ENCODE measurements around the gene NAV3. TPM values are rescaled to one million over a fixed set of nuclear protein-coding genes. Genes with fewer than 3 reads are reported as not detected.

The NAV3 gene
- total RNA-seq, 6 experiments from 2014 or later = 0.22 to 3.2 (median 1.2) TPM

DNA sequence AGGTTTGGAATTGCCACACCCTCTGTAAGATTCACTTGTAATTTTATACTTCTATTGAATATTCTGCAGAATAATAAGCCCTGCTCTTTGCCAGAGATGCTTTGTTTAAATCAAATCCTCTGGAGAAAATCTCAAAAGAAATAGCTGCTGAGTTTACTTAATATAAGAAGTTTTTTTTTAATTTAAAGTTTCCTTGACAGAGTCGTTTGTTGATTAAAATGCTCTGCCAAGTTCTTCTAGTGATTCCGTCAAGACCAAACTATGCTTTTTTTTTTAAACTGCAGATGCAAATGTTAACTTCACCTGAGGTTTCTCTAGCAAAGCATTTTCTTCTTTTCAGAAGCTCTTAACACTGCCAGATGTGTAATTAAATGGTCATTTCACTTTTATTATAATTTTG lies 13.4 kb upstream of the NAV3 start:
- Histone ChIP-seq H3K36me3 (no peaks in the 10 kb centered on the region), H3K27ac (no peak overlapping the region), H3K4me1 (no peaks in the 10 kb centered on the region), H3K9me3 (no peaks in the 10 kb centered on the region), H3K27me3 (no peaks in the 10 kb centered on the region), H3K4me3 (no peak overlapping the region)
- no peak for DNase-seq
- ATAC-seq = no peak
- WGBS (ENCODE audit: insufficient coverage, low coverage, low lambda C conversion rate, missing lambda C conversion rate) = 48% methylated on average over 2 of the region's 2 CpGs
- intact Hi-C loops (cut with DNase I) = no loop called here
- TF ChIP-seq POLR2A (IDR thresholded peaks at IDR 0.05) (no peak), CTCF (IDR thresholded peaks at IDR 0.05) (no peak)

DNA sequence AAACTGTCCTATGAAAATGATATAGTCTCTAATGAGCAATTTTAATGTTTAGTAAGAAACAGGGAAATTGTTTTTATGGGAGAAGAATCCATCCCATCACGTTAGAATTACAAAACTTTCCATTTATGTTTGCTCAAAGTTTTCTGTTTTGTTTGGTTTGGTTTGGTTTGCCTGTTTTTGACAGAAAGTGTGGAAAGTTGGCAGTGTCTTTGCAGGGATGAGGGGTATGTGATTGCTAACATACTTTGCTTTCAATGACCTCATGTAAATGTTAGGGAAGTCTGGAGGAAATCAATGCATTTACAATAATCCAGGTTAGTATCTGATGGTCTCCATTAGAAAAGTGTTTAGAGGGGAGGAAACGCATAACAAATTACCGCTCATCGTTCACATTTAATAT lies 12.3 kb upstream of the NAV3 start:
- ATAC-seq = no peak
- Histone ChIP-seq H3K27me3 (no peaks in the 10 kb centered on the region), H3K36me3 (no peaks in the 10 kb centered on the region), H3K27ac (no peak overlapping the region), H3K9me3 (no peaks in the 10 kb centered on the region), H3K4me3 (no peak overlapping the region), H3K4me1 (no peaks in the 10 kb centered on the region)
- TF ChIP-seq CTCF (IDR thresholded peaks at IDR 0.05) (no peak), POLR2A (IDR thresholded peaks at IDR 0.05) (no peak)
- intact Hi-C loops (cut with DNase I) = no loop called here
- WGBS (ENCODE audit: insufficient coverage, low coverage, low lambda C conversion rate, missing lambda C conversion rate) = 79% methylated on average over 4 of the region's 4 CpGs
- DNase-seq = no peak

DNA sequence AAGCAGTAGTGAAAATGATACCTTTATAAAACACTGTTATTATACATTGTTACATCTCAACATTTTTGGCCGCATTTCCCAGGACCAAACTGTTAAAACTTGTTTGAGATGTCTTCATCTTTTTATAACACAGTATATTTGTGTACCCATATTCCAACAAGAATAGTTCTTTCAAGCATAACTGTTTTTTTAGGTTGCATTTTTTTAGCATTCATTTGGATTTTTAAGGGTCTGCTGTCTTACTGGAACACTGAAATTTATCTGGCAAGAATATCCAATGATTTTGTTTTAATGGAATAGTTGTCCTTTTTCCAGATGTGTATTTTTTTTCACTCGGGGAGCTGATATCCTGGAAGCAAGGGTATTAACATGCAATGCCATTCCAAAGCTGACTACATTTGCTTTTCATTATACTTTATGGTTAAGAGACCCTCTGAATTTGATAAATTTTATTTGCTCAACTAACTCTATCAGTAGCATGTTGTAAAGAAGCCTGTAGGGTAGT lies 8.9 kb upstream of the NAV3 start:
- Histone ChIP-seq H3K27ac (no peak overlapping the region), H3K9me3 (no peaks in the 10 kb centered on the region), H3K27me3 (no peaks in the 10 kb centered on the region), H3K36me3 (no peaks in the 10 kb centered on the region), H3K4me3 (no peak overlapping the region), H3K4me1 (no peaks in the 10 kb centered on the region)
- 58% methylated on average over 2 of the region's 2 CpGs for WGBS (ENCODE audit: insufficient coverage, low coverage, low lambda C conversion rate, missing lambda C conversion rate)
- no peak for DNase-seq
- no peak for ATAC-seq
- intact Hi-C loops (cut with DNase I) = no loop called here
- TF ChIP-seq CTCF (IDR thresholded peaks at IDR 0.05) = no peak
- TF ChIP-seq POLR2A (IDR thresholded peaks at IDR 0.05) = no peak

GRCh38 chr12:77833329-77833728 lies 2.6 kb downstream of the NAV3 start:
- intact Hi-C loops (cut with DNase I) = no loop called here
- Histone ChIP-seq H3K36me3 (no peaks in the 10 kb centered on the region), H3K27me3 (no peaks in the 10 kb centered on the region), H3K4me1 (no peaks in the 10 kb centered on the region), H3K9me3 (no peaks in the 10 kb centered on the region), H3K27ac (no peak overlapping the region), H3K4me3 (no peak overlapping the region)
- ATAC-seq (no peak), DNase-seq (no peak)
- TF ChIP-seq POLR2A (IDR thresholded peaks at IDR 0.05) (no peak), CTCF (IDR thresholded peaks at IDR 0.05) (no peak)
- WGBS (ENCODE audit: insufficient coverage, low coverage, low lambda C conversion rate, missing lambda C conversion rate) = 57% methylated on average over 9 of the region's 9 CpGs

- intact Hi-C loops (cut with DNase I) = no loop called here
- 65% methylated on average over 2 of the region's 2 CpGs for WGBS (ENCODE audit: insufficient coverage, low coverage, low lambda C conversion rate, missing lambda C conversion rate)
Measured at GRCh38 chr12:77834618-77835017, 3.9 kb downstream of the NAV3 start.

More at GRCh38 chr12:77834618-77835017, 3.9 kb downstream of the NAV3 start:
- Histone ChIP-seq H3K36me3 (no peaks in the 10 kb centered on the region), H3K27me3 (no peaks in the 10 kb centered on the region), H3K9me3 (no peaks in the 10 kb centered on the region), H3K4me3 (no peak overlapping the region), H3K4me1 (no peaks in the 10 kb centered on the region), H3K27ac (no peak overlapping the region)
- DNase-seq (no peak), ATAC-seq (no peak)
- TF ChIP-seq POLR2A (IDR thresholded peaks at IDR 0.05) (no peak), CTCF (IDR thresholded peaks at IDR 0.05) (no peak)

All from right lobe of liver (tissue), 6 donors.